ENCODE measurements around the gene PPA1.
"Not testable (repeated sequence)": the region's sequence is repeated elsewhere in the genome, so short reads cannot be mapped to it uniquely, and the experiment has no call there.

GRCh38 chr10:70239077-70239976 is 6.1 kb upstream of the PPA1 start:
- TF ChIP-seq CTCF (IDR thresholded peaks at IDR 0.05 in 8 of 11, conservative IDR thresholded peaks at IDR 0.05 in 3 of 11); POLR2A (IDR thresholded peaks at IDR 0.05): not testable (repeated sequence)

Measured in spleen (tissue), 7 donors.